CD4-positive, CD25-positive, alpha-beta regulatory T cell (primary cell): Measurements from ENCODE around the gene NUCKS1. TPM values are rescaled to one million over a fixed set of nuclear protein-coding genes. Genes with fewer than 3 reads are reported as not detected.
"Not testable (repeated sequence)": the region's sequence is repeated elsewhere in the genome, so short reads cannot be mapped to it uniquely, and the experiment has no call there.

Experiments used
- ATAC-seq, 2 donors: fragments of 150-1000 bp; cut with Tn5 transposase; one replicate each; pipeline ENCODE4 v1.10.0; 2021; ENCODE audit warnings: low read depth in 2 of 2, moderate number of reproducible peaks in 2 of 2, moderate library complexity in 1 of 2
- DNase-seq, 3 donors: peaks; one replicate each; pipeline versions ENCODE4 v3.0.0 to v3.0.0-alpha.2; 2012 to 2022; ENCODE audit warnings: mixed read lengths in 1 of 3
- H3K27ac ChIP-seq: one replicate; pipeline ENCODE4 v1.7.0; 2013; ENCODE audit warnings: mild to moderate bottlenecking, low read length; ENCODE audit not compliant: insufficient read depth, poor library complexity, severe bottlenecking
- H3K27me3 ChIP-seq: one replicate; pipeline ENCODE4 v1.7.0; 2013; ENCODE audit warnings: low read length; ENCODE audit not compliant: control insufficient read depth, insufficient read depth
- H3K36me3 ChIP-seq: one replicate; pipeline ENCODE4 v1.7.0; 2013; ENCODE audit warnings: mild to moderate bottlenecking, low read length, moderate library complexity; ENCODE audit not compliant: control insufficient read depth, insufficient read depth
- H3K4me1 ChIP-seq: 2 replicates; pipeline ENCODE4 v1.7.0; 2013; ENCODE audit warnings: mild to moderate bottlenecking, low read length; ENCODE audit not compliant: insufficient read depth, control insufficient read depth, poor library complexity, severe bottlenecking
- H3K4me3 ChIP-seq: one replicate; pipeline ENCODE4 v1.7.0; 2013; ENCODE audit warnings: low read depth, mild to moderate bottlenecking, low read length, moderate library complexity
- H3K9me3 ChIP-seq, 2 experiments: 1 replicate in 1 of 2; 2 replicates in 1 of 2; pipeline ENCODE4 v1.7.0; 2013; ENCODE audit warnings: low read length in 2 of 2, mild to moderate bottlenecking in 1 of 2, moderate library complexity in 1 of 2; ENCODE audit not compliant: control insufficient read depth in 2 of 2
- H3K27ac Mint-ChIP-seq, 3 donors: one replicate each; pipeline ENCODE4 v1.8.0; 2020 to 2022; ENCODE audit warnings: mild to moderate bottlenecking in 3 of 3, mixed read lengths in 3 of 3, moderate library complexity in 2 of 3
- H3K27me3 Mint-ChIP-seq: one replicate; pipeline ENCODE4 v1.8.0; 2022; ENCODE audit warnings: mild to moderate bottlenecking, mixed read lengths
- H3K36me3 Mint-ChIP-seq: one replicate; pipeline ENCODE4 v1.8.0; 2020; ENCODE audit warnings: mixed read lengths
- H3K4me1 Mint-ChIP-seq, 4 donors: one replicate each; pipeline ENCODE4 v1.8.0; 2020 to 2022; ENCODE audit warnings: mixed read lengths in 4 of 4, mild to moderate bottlenecking in 1 of 4
- H3K4me3 Mint-ChIP-seq, 4 donors: one replicate each; pipeline ENCODE4 v1.8.0; 2020 to 2022; ENCODE audit warnings: mild to moderate bottlenecking in 4 of 4, mixed read lengths in 4 of 4, moderate library complexity in 3 of 4
- H3K9me3 Mint-ChIP-seq, 7 donors: one replicate each; pipeline ENCODE4 v1.8.0; 2020 to 2022; ENCODE audit warnings: mixed read lengths in 7 of 7, mild to moderate bottlenecking in 3 of 7, moderate library complexity in 2 of 7
- polyA plus RNA-seq, 4 donors: library from polyadenylated mRNA; unstranded; fragments of 300-500 nt; fragmentation: Illumina TruSeq; gene quantifications; one replicate each; pipeline ENCODE4 v1.2.3, GENCODE V29; 2021
- total RNA-seq: library from RNA; stranded (reverse); gene quantifications from one replicate; pipeline ENCODE4 v1.2.3, GENCODE V29; 2022

The NUCKS1 gene
- total and polyA plus RNA-seq, 5 donors from 2014 or later, result 12.9 to 72.0 (median 13.3) TPM

DNA sequence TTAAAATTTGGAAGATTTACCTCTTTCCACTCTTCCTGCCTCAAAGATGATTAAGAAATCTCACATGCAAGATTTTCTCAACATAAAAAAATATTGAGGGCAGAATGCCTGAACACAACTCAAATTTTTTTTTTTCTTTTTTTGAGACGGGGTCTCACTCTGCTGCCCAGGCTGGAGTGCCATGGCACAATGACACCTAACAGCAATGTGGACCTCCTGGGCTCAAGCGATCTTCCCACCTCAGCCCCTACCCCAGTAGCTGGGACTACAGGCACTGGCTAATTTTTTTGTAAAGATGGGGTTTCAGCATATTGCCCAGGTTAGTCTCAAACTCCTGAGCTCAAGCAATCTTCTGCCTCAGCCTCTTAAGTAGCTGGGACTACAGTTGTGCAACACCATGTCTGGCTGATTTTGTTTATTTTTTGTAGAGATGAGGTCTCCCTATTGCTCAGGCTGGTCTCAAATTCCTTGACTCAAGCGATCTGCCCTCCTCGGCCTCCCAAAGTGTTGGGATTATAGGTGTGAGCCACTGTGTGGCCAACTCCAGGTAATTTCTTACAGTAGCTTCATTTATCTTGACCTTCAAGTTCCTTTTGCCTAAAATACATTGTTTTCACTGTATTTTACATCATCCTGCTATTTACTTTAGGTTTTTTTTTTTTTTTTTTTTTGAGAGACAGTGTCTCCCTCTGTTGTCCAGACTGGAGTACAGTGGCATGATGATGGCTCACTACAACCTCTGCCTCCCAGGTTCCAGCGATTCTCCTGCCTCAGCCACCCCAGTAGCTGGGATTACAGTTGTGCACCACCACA lies 10.4 kb downstream of the NUCKS1 start:
- Histone ChIP-seq H3K9me3 (no peaks in the 10 kb centered on the region), H3K4me1 (peaks cover 15% of the 10 kb centered on the region), H3K4me3 (no peak overlapping the region), H3K36me3 (no peaks in the 10 kb centered on the region), H3K27ac (no peak overlapping the region), H3K27me3 (no peaks in the 10 kb centered on the region)
- DNase-seq, result no peak
- H3K4me3 Mint-ChIP-seq, result peak overlapping the region in 1 of 4 donors; percentile 21
- no peaks in the 10 kb centered on the region for H3K27me3 Mint-ChIP-seq
- peak overlapping the region in 2 of 3 donors; percentile 21 to 33 for H3K27ac Mint-ChIP-seq
- H3K36me3 Mint-ChIP-seq, result peaks cover 4% of the 10 kb centered on the region
- no peaks in the 10 kb centered on the region for H3K9me3 Mint-ChIP-seq
- no peak for ATAC-seq
- H3K4me1 Mint-ChIP-seq, result peaks cover 35 to 59% (median 42%) of the 10 kb centered on the region in 4 donors

DNA sequence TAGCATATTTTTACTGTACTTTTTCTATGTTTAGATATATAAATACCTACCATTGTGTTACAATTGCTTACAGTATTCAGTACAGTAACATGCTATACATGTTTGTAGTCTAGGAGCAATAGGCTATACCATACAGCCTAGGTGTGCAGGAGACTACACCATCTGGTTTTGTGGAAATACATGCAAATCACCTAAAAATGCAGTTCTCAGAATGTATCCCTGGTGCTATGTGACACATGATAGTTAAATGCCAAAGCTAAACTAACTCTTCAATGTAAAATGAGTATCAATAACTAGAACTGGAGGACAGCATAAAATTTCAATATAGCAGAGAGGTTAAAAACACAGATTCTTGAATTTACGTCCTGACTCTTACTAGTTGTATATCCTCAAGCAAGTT lies 14.8 kb downstream of the NUCKS1 start:
- no peaks in the 10 kb centered on the region for H3K27me3 Mint-ChIP-seq
- Histone ChIP-seq H3K4me1 (peaks cover 17% of the 10 kb centered on the region), H3K27ac (no peak overlapping the region), H3K9me3 (no peaks in the 10 kb centered on the region), H3K4me3 (peak overlapping the region; percentile 46), H3K36me3 (no peaks in the 10 kb centered on the region), H3K27me3 (no peaks in the 10 kb centered on the region)
- peak in 1 of 3 donors; percentile 71 for DNase-seq
- no peaks in the 10 kb centered on the region for H3K9me3 Mint-ChIP-seq
- peak; percentile 49 to 62 for ATAC-seq
- peaks cover 39 to 70% (median 47%) of the 10 kb centered on the region in 4 donors for H3K4me1 Mint-ChIP-seq
- peak overlapping the region in 2 of 3 donors; percentile 1 to 64 for H3K27ac Mint-ChIP-seq
- peaks cover 4% of the 10 kb centered on the region for H3K36me3 Mint-ChIP-seq
- H3K4me3 Mint-ChIP-seq, result peak overlapping the region in 1 of 4 donors; percentile 0

DNA sequence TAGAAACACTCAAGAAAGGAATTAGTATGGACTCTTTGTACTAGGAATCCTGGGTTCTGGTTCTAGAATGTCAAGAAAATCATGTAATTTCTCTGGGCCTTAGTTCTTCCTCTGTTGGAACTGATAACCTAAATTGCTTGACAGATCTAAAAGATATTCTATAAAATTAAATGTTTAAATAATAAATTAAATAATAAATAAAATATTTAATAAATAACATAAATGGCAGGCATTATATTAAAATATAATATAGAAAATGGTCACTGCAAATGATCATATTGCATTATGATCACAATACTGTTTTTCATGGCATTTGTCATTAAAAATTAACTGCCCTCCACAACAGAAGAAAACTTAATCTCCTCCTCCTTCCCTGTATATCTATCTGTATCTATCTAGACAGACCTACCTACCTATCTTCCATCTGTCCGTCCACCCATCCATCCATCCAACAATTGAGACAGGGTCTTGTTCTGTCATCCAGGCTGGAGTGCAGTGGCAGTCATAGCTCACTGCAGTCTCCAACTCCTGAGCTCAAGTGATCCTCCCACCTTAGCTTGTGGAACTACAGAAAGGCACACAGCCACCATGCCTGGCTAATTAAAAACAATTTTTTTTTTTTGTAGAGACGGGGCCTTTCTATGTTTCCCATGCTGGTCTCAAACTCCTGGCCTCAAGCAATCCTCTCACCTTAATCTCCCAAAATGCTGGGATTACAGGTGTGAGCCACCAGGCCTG lies 16.4 kb downstream of the NUCKS1 start:
- no peak overlapping the region for H3K27ac ChIP-seq
- ATAC-seq (no peak), DNase-seq (no peak)
- H3K36me3 Mint-ChIP-seq, result no peaks in the 10 kb centered on the region
- H3K27ac Mint-ChIP-seq, result peak overlapping the region in 1 of 3 donors; percentile 4
- H3K4me3 ChIP-seq, result no peak overlapping the region
- H3K4me1 ChIP-seq, result peaks cover 17% of the 10 kb centered on the region
- H3K4me3 Mint-ChIP-seq, result no peak overlapping the region
- H3K9me3 Mint-ChIP-seq, result no peaks in the 10 kb centered on the region
- H3K4me1 Mint-ChIP-seq, result peaks cover 32 to 65% (median 47%) of the 10 kb centered on the region in 4 donors
- H3K9me3 ChIP-seq, result no peaks in the 10 kb centered on the region
- no peaks in the 10 kb centered on the region for H3K27me3 Mint-ChIP-seq
- H3K36me3 ChIP-seq, result peaks cover 2% of the 10 kb centered on the region
- H3K27me3 ChIP-seq, result no peaks in the 10 kb centered on the region

DNA sequence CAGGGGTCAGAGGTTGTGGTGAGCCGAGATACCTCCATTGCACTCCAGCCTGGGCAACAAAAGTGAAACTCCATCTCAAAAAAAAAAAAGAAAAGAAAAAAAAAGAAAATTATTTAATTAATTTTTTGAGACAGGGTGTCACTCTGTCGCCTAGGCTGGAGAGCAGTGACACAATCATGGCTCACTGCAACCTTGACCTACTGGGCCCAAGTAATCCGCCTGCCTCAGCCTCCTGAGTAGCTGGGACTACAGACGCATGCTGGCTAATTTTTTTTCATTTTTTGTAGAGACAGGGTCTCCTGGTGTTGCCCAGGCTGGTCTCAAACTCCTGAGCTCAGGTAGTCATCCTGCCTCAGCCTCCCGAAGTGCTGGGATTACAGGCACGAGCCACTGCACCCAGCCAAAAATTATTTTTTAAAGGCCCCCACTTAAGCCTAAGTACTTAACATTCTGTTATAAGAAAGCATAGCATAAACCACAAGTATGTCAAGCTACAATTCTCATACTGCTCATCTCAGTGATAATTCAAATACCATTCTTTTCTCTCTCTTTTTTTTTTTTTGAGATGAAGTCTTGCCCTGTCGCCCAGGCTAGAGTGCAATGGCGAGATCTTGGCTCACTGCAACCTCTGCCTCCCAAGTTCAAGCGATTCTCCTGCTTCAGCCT lies 19.9 kb downstream of the NUCKS1 start:
- peaks cover 8% of the 10 kb centered on the region for H3K36me3 Mint-ChIP-seq
- peak overlapping the region in 2 of 3 donors; percentile 77 to 79 for H3K27ac Mint-ChIP-seq

DNA sequence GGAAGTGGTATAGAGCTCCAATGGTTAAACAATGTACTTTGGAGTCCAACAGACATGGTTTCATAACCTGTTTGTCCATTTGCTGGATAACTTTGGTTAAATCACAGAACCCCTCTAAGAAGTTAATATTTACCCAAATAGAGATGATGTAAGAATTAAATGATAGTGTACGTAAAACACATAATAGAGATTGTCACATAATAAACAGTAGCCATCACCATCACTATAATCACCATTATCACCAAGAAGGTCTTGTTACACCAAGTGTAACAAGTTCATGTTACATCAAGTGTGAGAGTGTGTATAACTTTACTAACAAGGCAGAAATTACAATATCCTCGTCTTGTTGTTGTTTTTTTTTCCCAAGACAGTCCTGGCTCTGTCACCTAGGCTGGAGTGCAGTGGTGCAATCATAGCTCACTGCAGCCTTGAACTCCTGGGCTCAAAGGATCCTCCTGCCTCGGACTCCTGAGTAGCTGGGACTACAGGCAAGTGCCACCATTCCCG lies 23.3 kb downstream of the NUCKS1 start:
- H3K36me3 Mint-ChIP-seq, result peaks cover 15% of the 10 kb centered on the region

More for the DNA sequence above, 19.9 kb downstream of the NUCKS1 start:
- no peak for ATAC-seq
- peaks cover 11% of the 10 kb centered on the region for H3K4me1 ChIP-seq
- Mint-ChIP-seq H3K27me3 (no peaks in the 10 kb centered on the region), H3K9me3 (no peaks in the 10 kb centered on the region), H3K4me1 (peaks cover 37 to 69% (median 46%) of the 10 kb centered on the region in 4 donors), H3K4me3 (no peak overlapping the region)
- H3K27me3 ChIP-seq, result no peaks in the 10 kb centered on the region
- no peak for DNase-seq
- no peaks in the 10 kb centered on the region for H3K9me3 ChIP-seq
- no peak overlapping the region for H3K27ac ChIP-seq
- no peak overlapping the region for H3K4me3 ChIP-seq
- H3K36me3 ChIP-seq, result peaks cover 23% of the 10 kb centered on the region

DNA sequence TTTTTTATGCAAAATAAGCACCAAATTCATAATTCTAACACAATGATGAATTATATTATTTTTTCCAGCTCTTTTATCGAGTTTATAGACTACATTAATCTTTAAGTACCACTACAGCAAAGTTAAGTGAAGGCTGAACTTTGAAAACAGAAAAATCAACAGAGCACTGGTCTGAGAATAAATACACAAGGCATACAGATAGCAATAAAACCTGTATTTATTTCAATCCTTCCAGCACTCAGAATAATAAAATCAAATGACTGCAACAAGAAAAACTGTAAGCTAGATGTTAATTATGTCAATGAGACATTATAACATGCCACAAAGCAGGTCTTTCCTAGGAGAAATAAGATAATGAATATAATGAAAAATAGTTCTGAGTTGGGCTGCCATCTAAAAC lies 24.5 kb downstream of the NUCKS1 start:
- peaks cover 23% of the 10 kb centered on the region for H3K36me3 Mint-ChIP-seq
- DNase-seq, result no peak
- no peaks in the 10 kb centered on the region for H3K9me3 ChIP-seq
- peaks cover 23 to 36% (median 29%) of the 10 kb centered on the region in 4 donors for H3K4me1 Mint-ChIP-seq
- no peaks in the 10 kb centered on the region for H3K9me3 Mint-ChIP-seq
- H3K27ac Mint-ChIP-seq, result peak overlapping the region in 1 of 3 donors; percentile 15
- no peaks in the 10 kb centered on the region for H3K27me3 ChIP-seq
- peaks cover 3% of the 10 kb centered on the region for H3K4me1 ChIP-seq
- no peak overlapping the region for H3K27ac ChIP-seq
- peaks cover 54% of the 10 kb centered on the region for H3K36me3 ChIP-seq
- H3K4me3 Mint-ChIP-seq, result no peak overlapping the region
- no peak for ATAC-seq
- no peaks in the 10 kb centered on the region for H3K27me3 Mint-ChIP-seq
- H3K4me3 ChIP-seq, result no peak overlapping the region

More for the DNA sequence above, 23.3 kb downstream of the NUCKS1 start:
- Mint-ChIP-seq H3K4me1 (peaks cover 31 to 46% (median 35%) of the 10 kb centered on the region in 4 donors), H3K27ac (no peak overlapping the region), H3K9me3 (no peaks in the 10 kb centered on the region), H3K4me3 (no peak overlapping the region), H3K27me3 (no peaks in the 10 kb centered on the region)
- no peak for DNase-seq
- H3K4me3 ChIP-seq, result no peak overlapping the region
- no peak for ATAC-seq
- H3K27ac ChIP-seq, result no peak overlapping the region
- no peaks in the 10 kb centered on the region for H3K27me3 ChIP-seq
- no peaks in the 10 kb centered on the region for H3K9me3 ChIP-seq
- peaks cover 3% of the 10 kb centered on the region for H3K4me1 ChIP-seq
- peaks cover 45% of the 10 kb centered on the region for H3K36me3 ChIP-seq

DNA sequence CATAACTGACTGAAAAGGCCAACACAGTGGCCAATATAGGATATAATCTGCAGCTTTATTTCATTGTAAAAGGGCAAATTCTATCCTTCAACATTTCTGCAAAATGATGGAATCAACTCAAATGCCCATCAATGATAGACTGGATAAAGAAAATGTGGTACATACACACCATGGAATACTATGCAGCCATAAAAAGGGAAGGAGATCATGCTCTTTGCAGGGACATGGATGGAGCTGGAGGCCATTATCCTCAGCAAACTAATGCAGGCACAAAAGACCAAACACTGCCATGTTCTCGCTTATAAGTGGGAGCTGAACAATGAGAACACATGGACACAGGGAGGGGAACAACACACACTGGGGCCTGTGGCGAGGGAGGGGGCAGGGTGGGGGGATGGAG lies 29.2 kb downstream of the NUCKS1 start:
- H3K36me3 ChIP-seq, result peaks cover 81% of the 10 kb centered on the region
- not testable (repeated sequence) for DNase-seq, H3K27me3 ChIP-seq, H3K27me3 Mint-ChIP-seq, H3K9me3 Mint-ChIP-seq, ATAC-seq, H3K4me3 ChIP-seq, H3K4me3 Mint-ChIP-seq, H3K4me1 ChIP-seq, H3K27ac ChIP-seq, H3K9me3 ChIP-seq
- Mint-ChIP-seq H3K36me3 (peaks cover 44% of the 10 kb centered on the region), H3K4me1 (peaks cover 12 to 25% (median 13%) of the 10 kb centered on the region in 4 donors), H3K27ac (peak overlapping the region in 2 of 3 donors; percentile 84 to 88)
